Esophagus (tissue), 2 donors: ENCODE data around the gene FAM200B. TPM values are rescaled to one million over a fixed set of nuclear protein-coding genes. Genes with fewer than 3 reads are reported as not detected.

Experiments used
- H3K27ac ChIP-seq, 2 donors: one replicate each; pipeline ENCODE4 v1.5.1; 2013; ENCODE audit warnings: low read depth in 2 of 2, mild to moderate bottlenecking in 2 of 2, inconsistent platforms in 1 of 2, low read length in 1 of 2, moderate library complexity in 1 of 2
- H3K27me3 ChIP-seq, 2 donors: one replicate each; pipeline ENCODE4 v1.6.1; 2013; ENCODE audit warnings: low read length in 2 of 2, control low read depth in 1 of 2, mild to moderate bottlenecking in 1 of 2; ENCODE audit not compliant: insufficient read depth in 2 of 2, control insufficient read depth in 1 of 2
- H3K36me3 ChIP-seq, 2 donors: one replicate each; pipeline ENCODE4 v1.6.1; 2013; ENCODE audit warnings: low read length in 1 of 2; ENCODE audit not compliant: control insufficient read depth in 2 of 2, insufficient read depth in 2 of 2
- H3K4me1 ChIP-seq, 2 donors: one replicate each; pipeline ENCODE4 v1.6.1; 2013; ENCODE audit warnings: low read length in 1 of 2; ENCODE audit not compliant: control insufficient read depth in 2 of 2, insufficient read depth in 2 of 2
- H3K4me3 ChIP-seq, 2 donors: one replicate each; pipeline ENCODE4 v1.5.1; 2013; ENCODE audit warnings: low read length in 2 of 2, mild to moderate bottlenecking in 2 of 2, low read depth in 1 of 2, moderate library complexity in 1 of 2
- H3K9me3 ChIP-seq, 2 donors: one replicate each; pipeline ENCODE4 v1.6.1; 2013; ENCODE audit warnings: mild to moderate bottlenecking in 2 of 2, low read depth in 1 of 2, low read length in 1 of 2, moderate library complexity in 1 of 2; ENCODE audit not compliant: control insufficient read depth in 2 of 2, insufficient read depth in 1 of 2
- WGBS, 2 donors: extraction: QIAGEN DNeasy Blood & Tissue Kit; methylation state at CpG; one replicate each; pipeline ENCODE4 v1.1.7; 2013; 5-methylcytosine and 5-hydroxymethylcytosine counted together
- polyA plus RNA-seq, 2 donors: library from polyadenylated mRNA; stranded (reverse); fragments of 200-250 nt; gene quantifications; one replicate each; pipeline ENCODE4 v1.2.3, GENCODE V29; 2013
- donor health status: healthy with polysubstance abuse.
- donor health status: Bipolar disorder and iron deficiency.

FAM200B gene
- polyA plus RNA-seq, 2 donors = 25.7 to 42.6 TPM

DNA sequence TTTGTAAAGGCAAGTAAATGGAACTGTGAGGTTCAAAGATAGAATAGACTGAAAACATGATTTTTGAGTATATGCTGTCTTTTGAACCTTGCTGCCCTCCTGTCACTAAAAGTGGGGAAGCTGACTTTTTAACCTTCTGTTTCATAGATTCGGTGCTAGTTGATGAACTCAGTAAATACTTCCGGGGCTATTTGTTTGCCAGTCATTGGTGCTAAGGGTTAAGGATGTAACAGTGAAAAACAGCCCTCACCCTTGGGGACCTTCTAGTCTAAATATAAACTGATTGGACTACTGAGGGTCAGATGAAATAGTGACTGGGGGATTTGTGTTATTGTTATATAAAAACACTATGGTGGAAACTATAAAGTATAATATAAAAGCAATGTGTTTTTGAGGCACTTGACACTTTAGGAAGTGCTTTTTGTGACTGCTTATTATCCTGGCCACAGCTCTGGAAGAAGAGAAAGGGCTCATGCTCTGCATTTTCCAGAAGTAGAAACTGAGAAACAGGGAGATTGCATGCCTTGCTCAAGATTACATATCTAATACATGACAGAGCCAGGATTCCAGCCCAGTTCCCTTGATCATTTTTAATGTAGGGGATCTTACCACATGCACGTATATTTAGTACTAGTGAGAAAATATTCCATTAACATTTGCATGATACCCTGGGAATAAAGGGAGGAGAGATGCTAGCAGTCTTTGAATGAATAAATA, 25.2 kb downstream of the FAM200B start:
- H3K4me3 ChIP-seq = no peak overlapping the region
- H3K9me3 ChIP-seq = no peaks in the 10 kb centered on the region
- peaks cover 0 to 5% of the 10 kb centered on the region in 2 donors for H3K4me1 ChIP-seq
- H3K27me3 ChIP-seq = no peaks in the 10 kb centered on the region
- H3K27ac ChIP-seq = no peak overlapping the region
- 40 to 52% methylated on average over 3 of the region's 3 CpGs for WGBS, 2 donors
- no peaks in the 10 kb centered on the region for H3K36me3 ChIP-seq

GRCh38 chr4:15707363-15707715, 25.7 kb downstream of the FAM200B start:
- Histone ChIP-seq H3K4me1 (peaks cover 0 to 5% of the 10 kb centered on the region in 2 donors), H3K4me3 (no peak overlapping the region), H3K36me3 (no peaks in the 10 kb centered on the region), H3K27me3 (no peaks in the 10 kb centered on the region), H3K9me3 (no peaks in the 10 kb centered on the region), H3K27ac (no peak overlapping the region)
- 35 to 47% methylated on average over 7 of the region's 7 CpGs for WGBS, 2 donors

GRCh38 chr4:15711762-15712161, 30.1 kb downstream of the FAM200B start:
- H3K36me3 ChIP-seq = no peaks in the 10 kb centered on the region
- 85 to 87% methylated on average over 2 of the region's 2 CpGs for WGBS, 2 donors
- no peak overlapping the region for H3K27ac ChIP-seq
- no peaks in the 10 kb centered on the region for H3K27me3 ChIP-seq
- H3K4me3 ChIP-seq = no peak overlapping the region
- H3K9me3 ChIP-seq = no peaks in the 10 kb centered on the region
- no peaks in the 10 kb centered on the region for H3K4me1 ChIP-seq

- 100% methylated on average over 1 of the region's 1 CpG for WGBS, 2 donors
- no peaks in the 10 kb centered on the region for H3K36me3 ChIP-seq
- no peaks in the 10 kb centered on the region for H3K9me3 ChIP-seq
- no peak overlapping the region for H3K27ac ChIP-seq
- H3K4me1 ChIP-seq = no peaks in the 10 kb centered on the region
- H3K4me3 ChIP-seq = no peak overlapping the region
- H3K27me3 ChIP-seq = no peaks in the 10 kb centered on the region
These were observed 30.6 kb downstream of the FAM200B start for GRCh38 chr4:15712214-15712613.

DNA sequence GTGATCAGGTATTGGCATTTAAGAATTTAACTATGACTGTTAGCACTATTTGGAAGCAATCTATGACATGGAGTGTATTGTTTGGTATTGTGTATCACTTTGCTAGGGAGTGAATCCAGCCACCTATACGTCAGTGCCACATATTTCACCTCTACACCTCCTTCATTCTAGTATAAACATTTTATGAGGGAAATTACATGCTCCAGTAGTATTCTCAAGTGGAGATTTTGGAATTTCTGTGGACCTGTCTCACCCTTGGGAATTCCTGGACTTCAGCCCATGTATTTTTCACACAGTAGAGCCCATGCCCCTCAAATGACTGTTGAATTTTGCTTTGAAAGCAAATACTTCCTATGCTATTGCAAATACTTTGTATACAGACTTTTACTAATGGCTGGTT, 32.5 kb downstream of the FAM200B start:
- no peak overlapping the region for H3K27ac ChIP-seq
- peaks cover 0 to 2% of the 10 kb centered on the region in 2 donors for H3K4me1 ChIP-seq
- no peaks in the 10 kb centered on the region for H3K9me3 ChIP-seq
- no peaks in the 10 kb centered on the region for H3K36me3 ChIP-seq
- H3K4me3 ChIP-seq = no peak overlapping the region
- H3K27me3 ChIP-seq = no peaks in the 10 kb centered on the region
- 89% methylated on average over 1 of the region's 1 CpG for WGBS, 2 donors

GRCh38 chr4:15714646-15715435, 33.2 kb downstream of the FAM200B start:
- Histone ChIP-seq H3K4me3 (no peak overlapping the region), H3K27ac (no peak overlapping the region), H3K27me3 (no peaks in the 10 kb centered on the region), H3K9me3 (no peaks in the 10 kb centered on the region), H3K36me3 (no peaks in the 10 kb centered on the region), H3K4me1 (peaks cover 0 to 2% of the 10 kb centered on the region in 2 donors)
- 61 to 72% methylated on average over 8 of the region's 8 CpGs for WGBS, 2 donors

- H3K4me1 ChIP-seq = peaks cover 0 to 2% of the 10 kb centered on the region in 2 donors
- no peak overlapping the region for H3K27ac ChIP-seq
- no peaks in the 10 kb centered on the region for H3K27me3 ChIP-seq
- no peaks in the 10 kb centered on the region for H3K9me3 ChIP-seq
- H3K36me3 ChIP-seq = no peaks in the 10 kb centered on the region
- 77 to 81% methylated on average over 3 of the region's 3 CpGs for WGBS, 2 donors
- H3K4me3 ChIP-seq = no peak overlapping the region
These were observed 34.5 kb downstream of the FAM200B start for GRCh38 chr4:15716115-15716514.

DNA sequence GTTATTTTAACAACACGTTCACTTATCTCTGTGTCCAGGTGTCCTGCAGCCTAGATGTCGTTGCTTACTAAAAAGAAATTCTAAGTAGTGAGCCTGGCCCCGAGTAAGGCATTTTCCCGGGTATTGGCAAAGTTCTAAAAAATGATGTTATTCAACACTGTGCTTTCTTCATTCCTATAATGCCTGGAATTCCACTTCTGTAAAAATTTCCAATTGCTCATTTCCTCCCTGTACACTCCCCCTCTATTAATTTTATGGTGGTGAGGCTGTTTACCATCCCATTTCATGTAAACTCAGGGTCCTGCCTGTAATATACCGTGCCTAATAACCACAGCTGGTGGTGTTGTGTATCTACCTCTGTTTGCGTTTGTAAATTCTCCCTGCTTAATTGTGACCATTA, 35.5 kb downstream of the FAM200B start:
- Histone ChIP-seq H3K4me1 (peaks cover 2 to 3% of the 10 kb centered on the region in 2 donors), H3K27ac (no peak overlapping the region), H3K36me3 (no peaks in the 10 kb centered on the region), H3K27me3 (no peaks in the 10 kb centered on the region), H3K4me3 (no peak overlapping the region), H3K9me3 (no peaks in the 10 kb centered on the region)
- 69 to 79% methylated on average over 6 of the region's 6 CpGs for WGBS, 2 donors

DNA sequence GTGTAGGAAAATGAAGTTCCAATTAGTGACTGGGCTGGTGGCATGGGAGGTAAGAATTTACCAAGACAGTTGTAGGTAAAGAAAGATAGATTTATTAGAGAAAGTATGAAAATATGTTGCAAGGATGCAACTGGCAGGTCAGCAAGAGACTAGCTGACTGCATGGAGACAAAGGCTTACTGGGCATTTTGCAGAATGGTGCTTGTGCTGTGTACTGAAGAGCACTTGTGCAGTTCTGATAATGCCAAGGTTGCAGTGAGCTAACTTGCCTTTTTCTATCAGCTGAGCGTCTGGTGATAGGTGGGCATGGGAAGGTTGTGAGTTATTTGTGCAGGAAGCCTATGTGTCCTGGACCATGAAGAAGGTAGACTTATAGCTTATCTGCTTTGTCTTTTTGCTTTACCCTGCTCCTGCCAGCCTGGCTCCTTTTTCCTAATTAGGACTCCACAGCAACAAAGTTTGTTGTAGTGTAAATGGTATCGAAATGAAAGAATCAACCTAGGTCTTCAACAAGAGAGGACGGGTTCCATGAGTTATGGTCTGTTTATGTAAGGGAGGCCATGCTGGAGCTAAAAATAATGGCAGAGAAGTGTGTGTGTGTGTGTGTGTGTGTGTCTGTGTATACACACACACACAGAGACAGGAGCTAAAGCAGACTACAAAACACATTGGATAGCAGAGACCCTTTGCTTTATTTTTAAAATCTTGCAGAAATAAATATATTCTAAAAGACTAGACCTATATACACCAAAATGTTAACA, 36.2 kb downstream of the FAM200B start:
- H3K4me3 ChIP-seq = no peak overlapping the region
- H3K9me3 ChIP-seq = no peaks in the 10 kb centered on the region
- H3K27me3 ChIP-seq = no peaks in the 10 kb centered on the region
- H3K36me3 ChIP-seq = no peaks in the 10 kb centered on the region
- no peak overlapping the region for H3K27ac ChIP-seq
- peaks cover 2 to 3% of the 10 kb centered on the region in 2 donors for H3K4me1 ChIP-seq
- WGBS, 2 donors = 69 to 75% methylated on average over 3 of the region's 3 CpGs
